T-helper 2 cell (primary cell): ENCODE results near the gene MAPK14.
A peak's percentile ranks its signal among the peaks of the same experiment; 100 is the strongest.
"Not testable (repeated sequence)": the region's sequence is repeated elsewhere in the genome, so short reads cannot be mapped to it uniquely, and the experiment has no call there.

Source experiments
- DNase-seq, 5 experiments: peaks; one replicate each; pipeline versions ENCODE4 v3.0.0 to v3.0.0-alpha.2; 2012 to 2022

Gene MAPK14

DNA sequence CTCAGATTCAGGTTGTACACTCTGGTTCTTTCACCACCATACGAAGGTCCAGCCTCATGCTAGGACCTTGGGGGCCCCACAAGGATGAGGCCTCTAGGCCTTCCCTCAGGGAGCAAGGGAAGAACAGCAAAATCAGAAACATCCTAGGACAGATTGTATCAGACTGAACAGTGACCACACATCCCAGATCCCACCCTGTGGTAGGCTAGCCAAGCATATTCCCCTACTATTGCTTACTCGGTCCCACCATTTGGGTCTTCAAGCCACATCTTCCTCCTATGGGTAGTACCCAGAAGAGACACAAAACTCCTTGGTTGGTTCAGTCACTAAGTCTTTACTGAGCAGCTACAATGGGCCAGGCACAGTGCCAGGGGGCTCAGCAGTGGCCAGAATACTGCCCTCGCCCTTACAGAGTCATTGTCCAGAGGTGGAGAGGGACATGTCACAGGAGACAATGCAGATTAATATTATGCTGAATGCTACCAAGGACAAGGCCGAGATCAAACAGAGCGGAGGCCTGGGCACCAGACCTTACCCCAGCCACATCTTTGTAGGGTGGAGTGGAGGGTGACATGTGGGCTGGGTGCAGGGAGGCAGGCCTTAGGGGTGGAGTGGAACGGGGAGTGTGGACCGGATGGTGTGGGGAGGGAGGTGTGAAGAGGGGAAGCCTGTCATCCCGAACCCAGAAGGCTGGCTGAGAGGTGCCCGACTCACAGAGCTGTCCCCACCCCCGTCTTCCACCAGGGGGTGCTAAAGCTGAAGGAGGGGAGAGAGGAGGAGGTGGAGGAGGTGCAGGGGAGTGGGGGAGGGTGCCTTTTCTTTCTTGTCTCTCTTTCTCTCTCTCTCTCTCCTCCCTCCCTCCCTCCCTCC is 95.9 kb downstream of the MAPK14 start:
- peak; percentile 63 to 93 (median 79) for DNase-seq

DNA sequence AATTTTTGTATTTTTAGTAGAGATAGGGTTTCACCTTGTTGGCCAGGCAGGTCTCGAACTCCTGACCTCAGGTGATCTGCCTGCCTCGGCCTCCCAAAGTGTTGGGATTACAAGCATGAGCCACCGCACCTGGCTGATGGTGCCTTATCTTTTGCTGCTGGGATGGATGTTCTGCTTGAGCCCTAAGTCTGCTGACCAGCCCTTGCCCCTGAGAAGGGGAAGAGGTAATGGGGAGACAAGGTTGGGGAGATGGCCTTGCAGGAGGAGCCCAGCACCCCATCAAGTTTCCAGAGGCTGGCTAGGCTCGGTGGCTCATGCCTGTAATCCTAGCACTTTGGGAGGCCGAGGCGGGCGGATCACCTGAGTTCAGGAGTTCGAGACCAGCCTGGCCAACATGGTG is 96.7 kb downstream of the MAPK14 start:
- not testable (repeated sequence) for DNase-seq

GRCh38 chr6:36124881-36125280 is 97.3 kb downstream of the MAPK14 start:
- no peak for DNase-seq

GRCh38 chr6:36125575-36125974 is 98.0 kb downstream of the MAPK14 start:
- DNase-seq, result no peak

- DNase-seq, result no peak
Observed at GRCh38 chr6:36126121-36126520, 98.5 kb downstream of the MAPK14 start.

DNA sequence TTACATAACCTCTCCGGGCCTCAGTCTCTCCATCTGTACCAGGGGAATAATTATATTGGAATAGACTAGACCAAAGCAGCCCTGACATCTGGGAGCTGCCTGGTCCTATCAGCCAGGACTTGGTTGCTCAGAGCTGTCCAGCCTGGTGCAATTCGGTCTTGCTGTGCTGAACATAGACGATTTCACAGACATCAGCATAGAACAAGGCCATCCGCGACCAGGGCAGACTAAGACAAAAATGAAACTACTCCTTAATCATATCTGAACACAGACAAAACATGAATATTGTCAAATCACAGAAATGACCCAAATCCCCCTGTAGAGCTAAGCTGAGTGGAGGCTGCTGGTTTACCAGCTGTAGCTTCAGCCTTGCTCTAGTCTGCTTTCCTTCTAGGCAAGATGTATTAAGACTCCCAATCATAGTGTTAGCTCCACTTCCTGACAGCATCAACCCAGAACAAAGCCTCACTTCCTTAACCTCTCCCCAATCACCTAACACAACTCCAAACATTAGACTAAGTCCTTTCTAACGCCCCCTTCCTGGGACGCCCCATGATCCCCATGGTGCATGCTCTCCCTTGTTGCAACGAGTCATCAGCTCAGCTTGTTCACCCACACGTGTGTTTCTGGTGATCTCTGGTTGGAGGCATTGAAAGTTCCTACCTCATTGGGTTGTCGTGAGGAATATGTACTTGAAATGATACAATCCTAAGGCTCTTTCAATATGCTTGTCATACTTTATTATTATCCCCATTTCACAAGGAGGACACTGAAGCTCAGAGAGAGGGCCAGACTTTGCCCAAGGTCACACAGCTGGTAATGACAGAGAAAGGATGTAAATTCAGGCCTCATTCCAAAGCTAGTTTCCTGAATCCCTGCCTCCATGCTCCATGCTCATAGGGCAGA is 99.2 kb downstream of the MAPK14 start:
- peak in 1 of 5 experiments; percentile 19 for DNase-seq

DNA sequence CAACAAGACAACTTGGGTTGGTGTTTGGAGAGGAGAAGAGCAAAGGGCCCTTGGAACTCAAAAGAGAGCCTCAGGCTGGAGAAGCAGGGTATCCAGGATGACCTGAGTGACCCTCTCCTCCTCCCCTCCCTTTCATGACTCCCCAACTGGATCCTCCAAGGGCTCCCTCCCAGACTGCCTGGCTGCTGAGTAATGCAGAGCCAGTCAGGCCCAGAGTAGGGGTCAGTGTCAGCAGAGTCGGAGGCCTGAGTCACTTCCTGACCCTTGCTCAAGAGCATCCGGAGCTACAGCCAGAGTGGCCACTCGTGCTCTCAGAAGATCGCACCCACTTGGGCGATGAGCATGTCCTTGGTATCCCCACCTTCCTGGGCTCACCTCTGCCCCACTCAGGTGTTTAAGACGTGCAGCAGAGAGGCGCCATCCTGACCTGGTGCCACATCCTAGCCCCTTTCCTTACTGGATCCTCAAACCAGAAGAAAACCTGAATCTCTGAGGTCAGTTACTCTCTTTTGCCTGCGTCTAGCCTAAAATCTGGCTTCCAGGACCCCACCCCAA is 99.9 kb downstream of the MAPK14 start:
- DNase-seq, result no peak

DNA sequence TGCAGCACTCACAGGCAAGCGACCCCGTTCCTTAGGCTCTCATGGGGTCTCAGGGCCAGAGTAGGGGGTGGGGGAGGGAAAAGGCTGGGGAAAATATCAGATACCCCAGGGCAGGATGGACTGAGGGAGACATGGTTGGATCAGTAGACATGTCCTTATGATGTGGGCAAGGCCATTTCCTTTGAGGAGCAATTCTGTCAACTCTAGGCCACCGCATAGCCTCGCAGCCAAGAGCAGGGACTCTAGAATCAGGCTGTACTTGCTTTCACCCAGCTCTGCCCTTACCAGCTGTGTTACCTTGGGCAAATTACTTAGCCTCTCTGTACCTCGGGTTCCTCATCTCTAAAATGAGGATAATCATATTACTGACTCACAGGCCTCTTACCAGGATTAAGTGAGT is 100.5 kb downstream of the MAPK14 start:
- DNase-seq, result no peak

DNA sequence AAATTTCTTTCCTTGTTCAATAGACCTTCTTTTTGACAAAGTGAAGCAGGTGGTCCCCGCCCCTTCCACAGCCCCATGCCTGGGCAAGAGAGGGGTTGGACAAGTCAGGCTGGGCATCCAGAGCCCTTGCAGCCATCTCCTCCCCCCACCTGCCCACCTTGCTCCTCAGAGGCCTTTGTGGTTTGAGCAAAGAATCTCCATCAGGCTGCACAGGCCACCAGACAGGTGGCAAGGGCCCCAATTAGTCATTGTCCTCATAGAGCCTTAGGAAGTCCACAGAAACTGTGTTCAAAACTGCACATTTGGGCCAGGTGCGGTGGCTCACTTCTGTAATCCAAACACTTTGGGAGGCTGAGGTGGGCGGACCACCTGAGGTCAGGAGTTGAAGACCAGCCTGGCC is 101.2 kb downstream of the MAPK14 start:
- DNase-seq, result no peak

GRCh38 chr6:36129334-36129733 is 101.7 kb downstream of the MAPK14 start:
- DNase-seq, result not testable (repeated sequence)

GRCh38 chr6:36129941-36130666 is 102.5 kb downstream of the MAPK14 start, which contains the start of gene MAPK13:
Gene MAPK13 (plus strand): TSS chr6:36130513. CDS start chr6:36130583, 70 bp downstream.
- peak in 2 of 5 experiments; percentile 17 to 20 for DNase-seq

DNA sequence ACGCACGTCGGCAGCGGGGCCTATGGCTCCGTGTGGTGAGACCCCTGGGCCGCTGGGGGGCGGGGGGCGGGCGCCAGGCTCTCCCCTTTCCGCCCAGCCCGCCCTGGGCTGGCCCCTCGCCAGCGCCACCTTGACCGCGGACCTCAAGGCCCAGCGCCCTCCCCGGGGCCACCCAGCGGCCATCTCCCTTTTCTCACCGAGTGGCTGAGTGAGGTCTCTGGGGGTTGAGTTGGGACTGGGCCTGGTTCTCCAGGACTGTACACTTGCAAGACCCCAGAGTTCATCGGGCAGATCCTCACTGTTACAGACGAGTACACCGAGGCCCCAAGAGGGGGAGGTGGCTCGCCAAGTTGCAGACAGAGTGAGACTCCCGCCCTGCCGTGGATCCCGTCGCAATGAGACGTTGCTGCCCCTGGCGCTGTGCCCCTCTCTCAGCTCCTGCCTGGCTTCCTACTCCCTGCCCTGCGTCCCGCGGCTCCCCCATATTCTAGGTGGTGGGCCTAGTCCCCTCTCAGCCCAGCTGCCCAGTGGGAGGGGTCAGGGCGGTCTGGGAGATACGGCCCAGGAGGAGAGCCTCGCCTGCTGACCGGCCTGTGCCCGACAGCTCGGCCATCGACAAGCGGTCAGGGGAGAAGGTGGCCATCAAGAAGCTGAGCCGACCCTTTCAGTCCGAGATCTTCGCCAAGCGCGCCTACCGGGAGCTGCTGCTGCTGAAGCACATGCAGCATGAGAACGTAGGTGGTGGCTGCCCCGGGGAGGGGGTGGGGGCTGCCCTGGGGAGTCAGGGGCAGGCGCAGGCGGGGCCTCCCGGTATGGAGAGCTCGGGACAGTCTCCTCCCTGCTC is 103.3 kb downstream of the MAPK14 start:
- DNase-seq, result peak in 4 of 5 experiments; percentile 41 to 72 (median 56)

- DNase-seq, result peak in 2 of 5 experiments; percentile 44 to 85
Observed at GRCh38 chr6:36131511-36132245, 104.1 kb downstream of the MAPK14 start.

GRCh38 chr6:36132246-36132895 is 104.8 kb downstream of the MAPK14 start:
- no peak for DNase-seq

DNA sequence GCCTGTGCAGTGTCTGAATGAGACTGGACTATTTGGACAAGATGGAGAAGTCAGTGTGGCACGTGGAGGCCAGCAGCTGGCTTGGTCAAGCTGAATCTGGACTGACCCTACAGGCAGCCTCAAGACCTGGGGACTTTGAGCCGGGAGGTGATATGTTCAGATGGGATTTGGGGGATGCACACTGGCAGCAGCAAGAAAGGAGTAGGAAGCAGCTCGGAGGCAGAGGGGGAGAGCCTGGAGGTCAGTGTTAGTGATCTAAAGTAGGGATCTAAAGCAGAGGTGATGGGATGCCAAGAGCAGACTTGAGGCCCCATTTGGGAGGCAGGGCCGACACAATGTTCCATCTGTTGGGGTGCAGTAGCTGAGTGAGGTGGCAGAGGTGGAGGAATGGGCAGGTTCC is 105.5 kb downstream of the MAPK14 start:
- no peak for DNase-seq

GRCh38 chr6:36133912-36134311 is 106.3 kb downstream of the MAPK14 start:
- DNase-seq, result no peak

- no peak for DNase-seq
Observed at GRCh38 chr6:36135053-36135731, 107.6 kb downstream of the MAPK14 start.

DNA sequence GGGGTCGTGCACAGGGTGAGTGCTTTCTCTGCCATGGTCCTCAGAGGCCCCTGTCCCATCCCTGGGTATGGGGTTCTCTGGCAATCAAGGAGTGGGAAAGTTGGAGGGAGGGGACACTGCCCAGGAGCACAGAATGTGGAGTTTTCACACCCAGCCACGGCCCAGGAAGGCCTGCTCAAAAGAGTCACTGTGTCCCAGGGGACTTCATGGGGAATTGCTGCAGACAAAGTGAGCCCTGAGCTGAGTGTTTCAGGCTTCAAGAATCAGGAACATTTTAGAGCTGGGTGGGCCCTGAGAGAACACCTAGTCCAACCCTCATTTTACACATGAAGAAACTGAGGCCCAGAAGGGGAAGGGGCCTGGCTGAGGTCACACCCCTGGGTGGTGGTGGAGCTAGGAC is 108.4 kb downstream of the MAPK14 start:
- DNase-seq, result no peak

GRCh38 chr6:36136551-36136950 is 108.9 kb downstream of the MAPK14 start:
- no peak for DNase-seq

GRCh38 chr6:36138667-36139066 is 111.1 kb downstream of the MAPK14 start:
- DNase-seq, result no peak
